GM18499 (cell line): ENCODE measurements around the gene CNOT8.
"Not testable (repeated sequence)": the region's sequence is repeated elsewhere in the genome, so short reads cannot be mapped to it uniquely, and the experiment has no call there.

ENCODE experiments used
- ATAC-seq: cut with Tn5 transposase; IDR thresholded peaks from one replicate; pipeline ENCODE4 v1.9.1; 2021; ENCODE audit warnings: moderate number of reproducible peaks; ENCODE audit not compliant: insufficient read depth, unreplicated experiment

CNOT8 gene

DNA sequence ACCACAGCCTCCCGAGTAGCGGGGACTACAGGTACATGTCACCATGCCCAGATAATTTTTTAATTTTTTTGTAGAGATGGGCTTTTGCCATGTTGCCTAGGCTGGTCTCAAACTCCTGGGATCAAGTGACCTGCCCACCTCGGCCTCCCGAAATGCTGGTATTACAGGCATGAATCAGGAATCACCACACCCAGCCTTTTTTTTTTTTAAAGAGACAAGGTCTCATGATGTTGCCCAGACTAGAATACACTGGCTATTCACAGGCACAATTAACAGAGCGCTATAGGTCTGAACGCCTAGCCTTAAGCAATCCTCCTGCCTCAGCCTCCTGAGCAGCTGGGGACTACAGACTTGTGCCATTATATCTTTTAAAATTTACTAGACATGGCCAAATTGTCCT lies 43.5 kb downstream of the CNOT8 start:
- no peak for ATAC-seq

DNA sequence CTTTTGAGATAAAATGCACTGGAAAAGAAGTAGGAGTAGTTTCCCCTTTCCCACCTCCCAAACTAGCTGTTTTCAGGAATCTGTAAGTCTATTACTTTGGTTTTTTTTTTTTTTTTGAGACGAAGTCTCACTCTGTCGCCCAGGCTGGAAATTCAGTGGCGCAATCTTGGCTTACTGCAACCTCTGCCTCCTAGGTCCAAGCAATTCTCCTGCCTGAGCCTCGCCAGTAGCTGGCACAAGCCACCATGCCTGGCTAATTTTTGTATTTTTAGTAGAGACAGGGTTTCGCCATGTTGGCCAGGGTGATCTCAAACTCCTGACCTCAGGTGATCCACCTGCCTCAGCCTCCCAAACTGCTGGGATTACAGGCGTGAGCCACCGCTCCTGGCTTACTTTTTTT lies 47.2 kb downstream of the CNOT8 start:
- not testable (repeated sequence) for ATAC-seq

DNA sequence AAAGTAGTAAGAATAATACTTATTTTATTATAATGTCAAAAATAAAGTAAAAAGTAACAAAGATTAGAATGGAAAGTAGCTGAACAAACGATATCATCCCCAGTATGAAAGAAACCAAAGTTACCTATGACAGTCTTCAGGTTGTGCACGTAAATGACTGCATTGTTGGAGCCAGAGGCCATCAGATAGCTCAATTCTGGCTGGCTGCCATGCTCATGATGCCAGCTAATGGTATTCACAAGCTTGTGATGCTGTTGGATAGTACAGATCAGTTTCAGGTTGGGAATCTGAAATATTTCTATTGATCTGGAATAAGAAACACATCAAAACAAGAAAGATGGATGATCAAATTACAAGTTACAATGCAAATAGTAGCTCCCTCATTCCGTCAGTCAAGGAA lies 58.4 kb downstream of the CNOT8 start:
- ATAC-seq: no peak

DNA sequence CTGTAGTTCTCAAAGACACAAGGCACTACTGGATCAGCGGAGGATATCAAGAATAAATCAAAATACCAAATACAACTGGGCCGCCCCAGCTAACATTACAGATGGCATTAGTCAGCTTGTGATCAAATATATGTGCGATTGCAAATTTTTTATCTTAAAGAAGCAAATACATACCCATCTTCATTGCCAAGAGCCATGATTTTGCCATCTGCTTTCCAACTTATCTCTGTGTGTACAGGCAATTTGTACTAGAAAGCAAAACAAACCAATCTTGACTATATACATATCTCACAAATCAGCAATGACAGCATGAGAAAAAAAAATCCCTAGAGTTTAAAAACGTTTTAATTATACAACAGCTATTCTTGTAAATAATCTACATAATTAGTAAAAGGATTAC lies 59.3 kb downstream of the CNOT8 start:
- ATAC-seq: no peak

DNA sequence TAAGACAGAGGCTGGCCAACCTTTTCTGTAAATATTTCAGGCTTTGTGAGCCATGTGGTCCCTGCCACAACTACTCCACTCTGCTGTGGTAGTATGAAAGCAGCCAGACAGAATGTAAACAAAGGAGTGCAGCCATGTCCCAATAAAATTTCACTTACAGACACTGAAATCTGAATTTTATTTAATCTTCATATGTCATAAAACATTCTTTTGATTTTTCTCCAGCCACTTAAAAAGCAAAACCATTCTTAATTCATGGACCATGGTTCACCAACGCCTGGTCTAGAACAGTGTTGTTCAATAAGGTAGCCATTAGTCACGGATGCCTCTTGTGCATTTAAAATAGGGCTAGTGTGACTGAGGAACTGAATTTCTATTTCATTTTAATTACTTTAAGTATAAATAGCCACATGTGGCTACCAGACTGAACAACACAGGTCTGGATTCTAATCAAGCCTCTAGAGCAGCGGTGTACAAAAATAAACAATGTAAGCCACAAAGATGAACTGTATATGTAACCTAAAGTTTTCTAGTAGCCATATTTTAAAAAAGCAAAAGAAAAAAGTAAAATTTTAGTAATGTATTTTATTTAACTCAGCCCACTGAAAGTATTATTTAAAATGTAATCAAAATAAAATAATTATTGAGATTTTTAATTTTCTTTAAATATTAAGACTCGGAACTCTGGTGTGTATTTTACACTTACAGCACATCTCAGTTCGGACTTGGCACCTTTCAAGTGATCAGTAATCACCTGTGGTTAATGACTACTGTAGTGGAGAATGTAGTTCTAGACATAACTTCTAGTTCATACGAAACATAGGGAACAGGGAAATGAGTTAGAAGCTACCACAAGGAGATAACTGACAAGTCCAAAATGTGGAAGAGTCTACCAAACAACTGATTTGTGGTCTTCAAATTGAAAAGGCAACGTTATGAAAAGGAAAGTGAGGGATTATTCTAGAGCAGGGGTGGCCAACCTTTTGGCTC lies 65.3 kb downstream of the CNOT8 start:
- no peak for ATAC-seq
